ENCODE data around the gene FNBP1L.
A peak's percentile ranks its signal among the peaks of the same experiment; 100 is the strongest.

- TF ChIP-seq POLR2A (IDR thresholded peaks at IDR 0.05; ENCODE audit: low read depth) (no peak), EP300 (IDR thresholded peaks at IDR 0.05) (no peak), CTCF (IDR thresholded peaks at IDR 0.05) (peak in 2 of 3 experiments; percentile 12 to 30)
Measured at GRCh38 chr1:93584261-93585003, 136.5 kb downstream of the FNBP1L start.
